ENCODE measurements around the gene NEU4.

- no peak for TF ChIP-seq CTCF (IDR thresholded peaks at IDR 0.05; ENCODE audit: poor library complexity, severe bottlenecking)
- no peak for TF ChIP-seq TAF1 (IDR thresholded peaks at IDR 0.05; ENCODE audit: low read depth)
- TF ChIP-seq RAD21 (conservative IDR thresholded peaks at IDR 0.05): no peak
- no peak for TF ChIP-seq MXI1 (conservative IDR thresholded peaks at IDR 0.05; ENCODE audit: poor library complexity, severe bottlenecking)
- no peak for TF ChIP-seq EZH2 (IDR thresholded peaks at IDR 0.05; ENCODE audit: borderline replicate concordance, insufficient read depth, low read length, poor library complexity, severe bottlenecking)
- TF ChIP-seq SMC3 (conservative IDR thresholded peaks at IDR 0.05; ENCODE audit: poor library complexity): no peak
Observed at GRCh38 chr2:241770185-241770935, 38.6 kb upstream of the NEU4 start.

Data from neural cell (in vitro differentiated cells).